GM19240 (cell line): ENCODE results near the gene TRIM28.
"Not testable (repeated sequence)": the region's sequence is repeated elsewhere in the genome, so short reads cannot be mapped to it uniquely, and the experiment has no call there.

Experiments
- DNase-seq: peaks from one replicate; pipeline ENCODE4 v3.0.0; 2011; ENCODE audit warnings: low spot score; ENCODE audit not compliant: insufficient read length

Gene TRIM28

GRCh38 chr19:58577581-58577980 is 33.7 kb downstream of the TRIM28 start:
- DNase-seq: not testable (repeated sequence)

GRCh38 chr19:58578012-58578925 is 34.4 kb downstream of the TRIM28 start:
- no peak for DNase-seq

DNA sequence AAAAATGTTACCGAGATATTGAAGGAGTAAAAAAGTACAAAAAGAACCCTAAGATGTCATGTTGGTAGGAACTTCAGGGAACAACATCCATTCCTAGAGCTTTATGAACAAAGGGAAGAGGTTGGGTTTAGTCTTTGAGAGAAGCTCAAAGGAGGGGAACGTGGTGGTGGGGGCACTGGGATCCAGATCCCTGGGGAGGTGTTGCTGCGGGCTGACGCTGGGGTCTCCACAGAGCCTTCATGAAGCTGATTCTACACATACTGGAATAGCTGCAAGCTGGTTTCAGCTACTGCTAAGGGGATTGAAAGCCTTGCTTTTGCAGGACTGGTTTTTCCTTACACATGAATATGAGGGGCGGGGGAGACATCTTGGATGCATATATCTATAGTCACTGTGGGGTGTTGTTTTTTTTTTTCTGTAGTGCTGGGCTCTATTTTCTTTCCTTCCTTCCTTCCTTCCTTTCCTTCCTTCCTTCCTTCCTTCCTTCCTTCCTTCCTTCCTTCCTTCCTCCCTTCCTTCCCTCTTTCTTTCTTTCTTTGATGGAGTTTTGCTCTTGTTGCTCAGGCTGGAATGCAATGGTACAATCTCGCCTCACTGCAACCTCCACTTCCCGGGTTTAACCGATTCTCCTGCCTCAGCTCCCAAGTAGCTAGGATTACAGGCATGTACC is 35.7 kb downstream of the TRIM28 start:
- DNase-seq: no peak

DNA sequence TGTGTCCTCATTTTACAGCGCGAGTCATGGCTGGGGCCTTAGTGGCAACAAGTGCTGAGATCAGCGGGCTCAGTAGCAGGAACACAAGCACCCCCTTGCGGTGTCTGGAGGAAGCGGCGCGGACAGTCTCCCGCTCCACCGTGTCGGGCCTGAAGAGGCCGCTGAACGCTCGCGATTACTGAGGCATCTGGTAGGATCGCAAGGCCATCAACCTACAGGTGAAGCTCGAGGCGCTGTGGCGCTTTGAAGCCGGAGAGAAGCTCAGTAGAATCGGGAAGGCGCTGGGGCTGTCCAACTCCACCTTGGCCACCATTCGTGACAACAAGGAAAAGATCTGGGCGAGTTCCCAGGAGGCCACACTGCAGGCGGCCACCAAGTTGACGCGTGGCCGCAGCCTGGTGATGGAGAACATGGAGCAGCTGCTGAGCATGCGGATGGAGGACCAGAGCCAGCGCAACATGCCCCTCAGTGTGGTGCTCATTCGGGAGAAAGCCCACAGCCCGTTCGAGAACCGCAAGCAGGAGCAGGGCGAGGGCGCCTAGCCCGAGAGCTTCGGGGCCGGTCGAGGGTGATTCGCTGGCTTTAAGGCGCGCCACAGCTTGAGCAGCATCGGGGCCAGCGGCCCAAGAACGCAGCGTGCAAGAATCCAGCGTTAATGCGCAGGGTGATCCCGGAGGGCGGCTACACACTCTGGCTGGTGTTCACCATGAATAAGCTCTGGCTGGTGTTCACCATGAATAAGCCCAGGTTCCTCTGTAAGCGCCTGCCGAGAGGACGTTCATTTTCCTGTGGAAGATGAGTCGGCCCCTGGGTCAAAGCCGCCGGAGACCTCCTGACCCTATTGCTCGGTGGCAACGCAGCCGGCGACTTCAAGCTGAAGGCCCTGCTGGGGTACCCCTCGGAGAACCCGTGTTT is 37.6 kb downstream of the TRIM28 start:
- peak; percentile 46 for DNase-seq

DNA sequence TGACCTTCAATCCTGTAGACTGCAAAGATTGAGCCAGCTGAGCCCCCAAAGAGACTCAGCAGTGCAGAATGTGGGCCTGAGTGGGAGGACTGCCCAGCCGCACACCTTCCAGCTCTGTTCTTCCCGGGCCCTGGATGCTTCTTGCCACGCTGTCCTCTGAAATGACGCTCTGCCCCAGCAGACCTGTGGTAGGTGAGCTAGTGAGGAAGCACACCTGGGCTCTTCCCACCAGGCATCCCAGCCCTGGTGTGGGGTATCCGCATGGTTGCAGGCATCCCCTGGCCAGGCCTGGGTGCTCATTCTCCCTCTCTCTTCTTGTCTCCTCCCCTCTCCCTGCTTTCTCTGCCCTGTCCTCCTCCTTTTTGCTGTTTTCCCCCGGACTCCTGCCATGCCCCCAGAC is 39.1 kb downstream of the TRIM28 start:
- DNase-seq: no peak

- no peak for DNase-seq
These were observed 40.9 kb downstream of the TRIM28 start for GRCh38 chr19:58584498-58585441.

DNA sequence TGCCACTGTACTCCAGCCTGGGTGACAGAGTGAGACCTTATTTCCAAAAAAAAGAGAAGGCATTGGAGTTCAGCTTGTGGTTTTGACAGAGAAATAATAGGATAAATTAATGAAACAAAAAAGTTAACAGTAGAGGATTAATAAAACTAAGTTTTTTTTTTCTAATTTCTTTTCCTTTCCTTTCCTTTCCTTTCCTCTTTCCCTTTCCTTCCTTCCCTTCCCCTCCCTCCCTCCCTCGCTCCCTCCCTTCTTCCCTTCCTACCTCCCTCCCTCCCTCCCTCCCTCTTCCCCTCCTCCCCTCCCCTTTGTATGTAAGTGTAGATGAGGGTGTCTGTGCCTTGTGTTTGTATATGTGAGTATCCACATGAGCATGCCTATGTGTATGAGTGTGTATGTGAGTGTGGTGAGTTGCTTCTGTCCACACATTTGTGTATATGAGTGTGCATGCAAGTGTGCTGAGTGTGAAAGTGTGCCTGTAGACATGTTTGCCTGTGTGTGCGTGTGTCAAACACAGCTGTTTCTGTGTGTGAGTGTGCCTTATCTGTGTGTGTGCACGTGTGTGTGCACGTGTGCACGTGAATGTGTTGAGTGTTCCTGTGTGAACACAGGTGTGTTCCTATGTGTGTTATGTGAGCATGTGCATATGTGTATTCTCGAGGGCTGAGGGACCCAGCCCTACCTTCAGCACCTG is 41.7 kb downstream of the TRIM28 start:
- DNase-seq: no peak

- DNase-seq: no peak
These were observed 42.4 kb downstream of the TRIM28 start for GRCh38 chr19:58586133-58586765.
